Cerebellar nuclear complex (tissue), 1 donor: ENCODE measurements around the gene RCOR1.

ENCODE experiments used
- DNase-seq, 2 experiments: peaks; one replicate each; lab custom pipeline; 2025; lab: John Stamatoyannopoulos, UW

Gene RCOR1

DNA sequence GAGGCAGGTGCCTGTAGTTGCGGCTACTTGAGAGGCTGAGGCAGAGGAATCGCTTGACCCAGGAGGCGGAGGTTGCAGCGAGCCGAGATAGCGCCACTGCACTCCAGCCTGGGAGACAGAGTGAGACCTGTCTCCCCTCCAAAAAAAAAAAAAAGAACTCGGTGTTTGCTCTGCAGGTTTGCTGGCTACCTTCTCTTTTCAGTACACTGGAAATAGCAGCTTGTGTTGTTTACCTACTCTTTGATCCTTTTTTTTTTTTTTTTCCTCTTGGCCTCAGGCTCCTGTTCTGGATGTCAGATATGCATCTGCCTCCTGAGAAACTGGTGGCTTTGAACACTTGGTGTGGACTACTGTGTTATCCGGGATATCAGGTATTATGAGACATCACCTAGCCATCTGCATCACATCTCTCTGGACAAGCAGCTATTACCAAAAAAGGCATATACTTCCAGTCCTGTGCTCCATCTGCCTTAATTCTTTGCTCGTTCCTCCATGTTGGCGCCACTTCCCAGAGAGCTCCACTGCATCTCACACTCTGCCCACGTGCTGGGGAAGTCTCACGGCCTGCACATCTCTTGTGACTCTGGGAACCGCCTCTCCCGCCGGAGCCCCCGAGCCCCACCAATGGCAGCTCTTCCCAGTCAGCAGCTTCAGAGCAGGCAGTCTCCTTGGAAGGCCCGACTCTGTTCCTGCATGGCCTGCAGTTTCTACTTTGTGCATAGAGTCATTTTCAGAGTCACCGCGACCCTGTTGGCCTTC lies 133.9 kb downstream of the RCOR1 start:
- no peak for DNase-seq

DNA sequence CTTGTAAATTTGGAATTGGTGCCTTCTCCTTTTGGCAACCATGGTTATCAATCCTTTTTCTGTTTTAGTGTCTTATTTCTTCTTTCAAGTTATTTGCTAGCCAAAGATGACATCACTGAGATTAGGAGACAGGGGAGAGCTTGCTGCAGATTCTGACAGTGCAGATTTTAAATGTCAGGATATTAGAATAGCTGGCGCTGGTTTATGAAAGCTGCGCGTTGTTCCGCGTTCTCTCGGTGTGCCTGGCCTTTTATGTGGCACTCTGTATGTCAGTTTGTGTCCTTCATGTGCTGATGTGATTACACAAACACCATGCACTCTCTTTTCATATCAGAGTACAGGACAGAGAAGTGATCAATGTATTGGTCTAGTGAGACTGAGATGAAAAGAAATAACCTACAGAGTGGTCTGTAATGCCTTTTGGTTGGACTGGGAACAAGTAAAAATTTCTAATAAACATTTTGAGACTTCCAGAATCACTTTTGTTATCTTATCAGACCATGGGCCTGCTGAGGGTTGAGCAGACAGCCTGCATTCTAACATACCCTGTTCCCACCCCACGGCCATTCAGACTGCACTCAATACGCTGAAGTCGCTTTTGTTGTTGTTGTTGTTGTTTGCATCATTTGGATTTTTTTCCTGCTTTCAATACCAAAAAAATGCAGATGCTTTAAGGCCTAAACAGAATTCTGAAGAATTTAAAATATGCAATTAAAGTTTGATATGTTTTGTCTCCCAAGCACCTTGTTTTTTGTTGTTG lies 135.1 kb downstream of the RCOR1 start:
- DNase-seq, result no peak

DNA sequence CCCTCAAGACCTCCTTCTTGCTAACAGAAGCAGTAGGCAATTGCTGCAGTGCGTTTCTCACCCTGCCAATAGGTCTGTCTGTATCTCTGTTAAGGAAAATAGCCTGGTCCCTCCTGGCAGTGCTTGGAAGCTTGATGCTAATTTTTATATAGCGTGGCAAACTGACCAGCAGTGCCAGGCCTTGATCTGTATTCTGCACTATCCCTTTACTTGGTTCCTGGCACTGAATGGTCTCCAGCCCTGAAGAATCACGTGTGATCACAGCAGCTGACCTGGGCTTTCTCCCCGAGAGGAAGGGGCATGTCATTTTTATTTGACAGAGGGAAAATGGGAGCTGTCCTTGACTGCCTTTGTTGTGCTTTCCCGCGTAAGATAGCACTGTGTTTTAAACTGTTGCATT lies 136.1 kb downstream of the RCOR1 start:
- no peak for DNase-seq

DNA sequence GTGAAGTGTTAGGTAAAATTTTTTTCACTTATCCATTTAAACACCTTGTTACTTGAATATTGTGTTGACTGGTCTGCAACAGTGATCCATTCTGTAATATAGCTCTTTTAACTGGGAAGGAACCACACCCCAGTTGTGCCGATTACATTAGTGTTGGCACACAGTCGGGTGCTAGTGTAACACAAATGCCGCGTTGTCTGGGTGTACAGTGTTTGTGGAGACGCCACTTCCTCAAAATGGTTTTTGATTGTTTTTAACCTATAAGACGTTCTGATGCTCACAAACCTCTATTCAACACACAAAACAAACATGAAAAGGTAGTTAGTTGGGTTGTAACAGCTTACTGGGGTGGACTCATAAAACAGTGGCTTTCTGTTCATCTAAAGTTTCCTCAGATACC lies 136.8 kb downstream of the RCOR1 start:
- DNase-seq, result no peak

DNA sequence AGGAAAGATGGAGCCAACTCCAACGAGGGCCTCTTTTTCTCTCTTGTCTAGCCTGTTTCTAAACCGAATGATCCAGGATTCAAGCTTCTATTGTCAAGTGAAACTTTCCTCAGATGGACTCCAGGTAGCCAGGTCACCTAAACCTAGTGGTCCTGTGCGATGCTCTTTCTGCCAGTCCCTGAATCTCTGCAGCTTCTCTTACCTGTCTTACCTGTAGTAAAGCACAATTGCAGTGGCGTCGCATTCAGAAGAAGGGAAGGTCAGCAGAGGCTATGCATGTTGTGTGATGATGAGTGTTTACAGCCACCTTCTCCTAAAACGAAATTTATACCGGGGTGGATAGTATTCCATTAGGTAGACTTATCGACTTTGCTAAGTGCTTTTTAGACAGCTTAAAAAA lies 137.4 kb downstream of the RCOR1 start:
- no peak for DNase-seq

DNA sequence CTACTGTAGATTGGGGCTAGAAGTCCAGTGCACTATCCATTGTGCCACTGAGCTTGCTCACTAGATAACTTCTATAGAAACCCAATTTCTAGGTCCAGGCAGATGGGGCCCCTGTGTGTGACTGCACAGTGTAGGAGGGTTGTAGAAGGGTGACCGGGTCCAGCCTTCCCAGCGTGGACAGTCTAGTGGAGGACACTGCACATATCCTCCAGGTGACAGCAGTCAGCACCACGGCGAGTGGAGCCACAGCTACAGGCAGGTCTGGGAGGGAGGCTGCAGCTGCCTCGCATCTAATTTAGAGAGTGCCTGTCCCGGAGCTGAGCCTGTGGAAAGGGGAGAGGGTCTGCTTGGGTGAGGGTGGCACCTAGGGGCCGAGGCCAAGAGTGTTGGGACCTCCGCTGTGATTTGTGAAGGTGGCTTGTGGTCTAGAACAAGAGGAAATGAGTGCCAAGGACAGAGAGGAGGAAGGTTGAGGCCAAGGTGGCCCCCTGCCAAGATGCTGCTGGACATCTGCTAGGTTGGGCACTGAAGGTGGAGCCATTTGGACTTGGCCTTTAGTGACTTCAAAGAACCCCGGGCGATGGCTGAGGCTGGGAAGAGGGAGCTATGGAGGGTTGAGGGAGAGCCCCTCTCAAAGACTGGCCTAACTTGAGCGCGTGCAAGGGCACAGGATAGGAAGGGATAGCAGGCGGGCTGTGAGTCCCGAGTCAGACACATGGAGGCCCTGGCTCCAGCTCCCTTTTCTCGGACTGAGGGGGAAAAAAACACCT lies 138.8 kb downstream of the RCOR1 start:
- peak; percentile 7 to 48 for DNase-seq

DNA sequence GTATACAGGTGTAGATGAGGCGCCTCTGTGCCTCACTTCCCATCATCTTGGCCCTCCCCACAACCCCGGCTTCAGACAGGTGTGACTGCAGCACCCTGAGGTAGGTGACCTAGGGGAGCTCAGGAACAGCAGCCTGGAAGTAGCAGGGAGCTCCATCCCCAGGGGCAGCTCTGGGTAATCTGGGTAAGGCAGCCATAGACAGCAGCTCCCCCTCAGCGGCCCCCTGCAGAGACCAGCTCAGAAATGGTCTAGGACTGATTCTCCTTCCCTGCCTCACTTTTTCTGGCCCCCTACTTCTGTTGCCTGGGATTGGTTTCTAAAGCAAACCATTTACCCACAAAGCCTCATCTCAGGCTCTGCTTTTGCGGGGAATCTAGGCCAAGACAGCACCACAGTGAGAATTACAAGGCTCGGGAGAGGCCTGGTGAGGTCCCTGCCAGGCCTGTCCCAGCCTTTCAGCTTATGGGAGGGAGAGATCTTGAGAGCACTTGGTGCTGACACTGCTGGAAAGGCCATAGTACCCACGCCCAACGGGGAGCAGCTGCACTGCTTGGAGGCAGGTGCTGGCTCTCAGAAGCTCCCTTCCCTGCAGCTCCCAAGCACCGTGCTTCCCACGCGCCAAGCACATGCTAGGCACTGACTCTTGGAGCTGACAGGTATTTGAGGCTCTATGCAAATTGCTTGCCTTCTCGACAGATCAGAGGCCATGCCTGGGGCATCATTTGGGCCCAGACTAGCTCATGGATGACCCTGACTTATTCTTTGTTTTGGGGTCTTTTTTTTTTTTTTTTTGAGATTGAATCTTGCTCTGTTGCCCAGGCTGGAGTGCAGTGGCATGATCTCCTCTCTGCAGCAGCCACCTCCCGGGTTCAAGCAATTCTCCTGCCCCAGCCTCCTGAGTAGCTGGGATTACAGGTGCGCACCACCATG lies 139.7 kb downstream of the RCOR1 start:
- no peak for DNase-seq

DNA sequence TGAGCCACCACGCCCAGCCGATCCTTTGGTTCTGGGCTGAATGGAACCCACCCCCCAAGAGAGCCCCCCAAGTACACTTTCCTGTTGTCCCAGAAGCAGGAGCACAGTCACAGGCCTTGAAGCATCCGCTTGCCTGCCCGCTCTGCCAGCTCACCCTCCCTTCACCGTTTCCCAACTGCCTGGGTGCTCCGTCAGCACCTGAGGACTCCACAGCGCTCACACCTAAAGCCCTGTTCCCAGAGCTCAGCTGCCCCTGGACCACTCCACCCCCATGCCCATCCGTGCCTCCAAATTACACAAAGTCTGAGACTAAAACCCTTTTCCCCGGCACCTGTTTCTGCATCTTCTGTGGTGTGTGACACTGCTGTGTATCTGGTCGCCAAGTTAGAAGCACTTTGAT lies 140.5 kb downstream of the RCOR1 start:
- DNase-seq, result no peak

DNA sequence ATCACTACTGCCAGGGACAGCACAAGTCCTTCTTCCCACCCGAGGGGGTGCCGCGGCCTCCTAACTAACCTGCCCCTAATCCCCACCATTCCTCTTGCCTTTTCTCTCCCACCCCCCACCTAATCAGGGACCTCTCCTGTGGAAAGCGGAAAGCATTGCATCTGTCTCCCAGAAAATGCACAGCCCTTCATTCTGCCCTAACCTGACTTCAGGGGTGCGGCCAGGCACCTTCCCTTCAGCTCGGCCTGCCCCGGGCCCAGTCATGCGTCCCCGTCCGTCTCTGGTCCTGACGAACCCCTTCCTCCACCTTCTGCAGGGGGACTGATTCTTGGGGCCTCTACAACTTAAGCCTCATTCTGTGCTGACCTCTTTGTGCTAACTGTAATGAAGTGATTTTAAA lies 140.9 kb downstream of the RCOR1 start:
- no peak for DNase-seq

DNA sequence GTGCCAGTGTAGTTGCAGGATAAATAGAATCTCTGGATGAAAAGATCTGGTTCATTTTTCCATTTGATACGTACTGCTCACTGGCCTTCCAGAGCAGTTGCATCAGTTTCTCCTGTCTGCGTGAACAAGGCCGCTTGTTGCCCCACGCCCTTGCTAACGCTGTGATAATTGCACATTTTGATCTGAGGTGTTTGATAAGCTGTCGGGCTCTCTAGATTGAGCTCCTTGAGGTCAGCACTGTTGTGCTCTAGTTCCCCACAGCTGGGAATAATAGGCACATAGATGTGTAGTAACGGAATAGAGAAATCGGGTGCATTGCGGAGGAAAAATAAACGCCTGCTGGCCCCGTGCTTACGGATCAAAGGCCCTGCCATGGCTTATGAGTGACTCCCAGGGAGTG lies 142.0 kb downstream of the RCOR1 start:
- no peak for DNase-seq

DNA sequence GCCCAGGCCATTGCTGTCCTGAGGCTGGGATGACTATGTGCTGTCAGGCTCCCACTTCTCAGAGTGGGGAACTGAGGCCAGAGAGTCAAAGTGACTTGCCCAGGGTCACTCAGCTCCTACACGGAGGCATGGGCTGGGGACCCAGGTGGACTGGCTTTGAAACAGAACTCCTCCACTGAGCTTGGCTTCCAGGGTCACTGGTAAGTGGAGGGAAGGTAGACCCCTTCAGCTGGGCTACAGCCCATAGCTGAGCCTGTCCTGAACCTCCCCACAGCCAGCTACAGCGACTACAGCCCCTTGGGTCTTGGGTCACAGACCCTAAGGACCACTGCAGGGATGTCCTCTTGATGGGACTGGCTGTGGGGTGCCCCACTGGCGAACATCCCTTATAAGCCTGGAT lies 144.5 kb downstream of the RCOR1 start:
- DNase-seq, result no peak

DNA sequence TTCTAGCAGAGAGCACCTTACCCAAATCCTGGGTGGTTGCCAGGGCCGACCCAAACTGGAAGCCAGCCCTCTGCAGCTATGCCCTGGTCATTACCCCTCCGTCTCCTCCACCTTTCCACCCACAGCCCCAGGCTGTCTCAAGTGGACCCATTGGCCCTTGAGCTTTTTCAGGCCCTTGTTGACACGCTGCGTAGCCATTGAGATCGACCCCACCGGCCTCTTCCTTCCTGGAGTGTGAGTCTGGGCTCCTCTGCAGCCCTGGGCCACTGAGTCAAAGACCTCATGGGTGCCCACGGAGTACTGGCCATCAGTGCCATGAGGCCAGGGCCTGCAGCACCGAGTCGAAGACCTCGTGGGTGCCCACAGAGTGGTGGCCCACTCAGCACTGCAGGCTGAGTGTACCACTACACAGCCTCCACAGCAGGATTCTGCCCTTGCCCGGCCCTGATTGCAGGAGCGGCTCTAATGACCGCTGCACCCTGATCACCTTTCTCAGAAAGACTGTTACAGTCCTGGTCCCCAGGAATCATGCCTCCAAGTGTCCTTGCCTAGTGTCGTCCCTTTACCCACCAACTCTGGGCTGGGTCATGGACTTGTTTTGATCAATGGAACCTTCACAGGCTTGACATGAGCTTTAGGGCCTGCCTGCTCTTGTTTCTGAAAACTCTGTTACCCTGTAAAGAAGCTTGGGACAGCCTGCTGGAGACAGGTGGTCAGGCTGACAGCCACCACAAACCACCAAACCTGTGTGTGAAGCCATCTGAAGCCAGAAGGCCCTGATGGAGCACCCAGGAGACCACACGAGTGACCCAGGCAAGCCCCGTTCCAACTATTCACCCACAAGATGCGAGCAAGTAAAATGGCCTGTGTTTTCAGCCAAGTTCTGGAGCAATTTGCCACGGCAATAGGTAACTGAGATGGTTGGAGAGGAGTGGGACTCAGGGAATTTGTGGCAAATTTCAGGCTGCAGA lies 145.2 kb downstream of the RCOR1 start:
- no peak for DNase-seq

DNA sequence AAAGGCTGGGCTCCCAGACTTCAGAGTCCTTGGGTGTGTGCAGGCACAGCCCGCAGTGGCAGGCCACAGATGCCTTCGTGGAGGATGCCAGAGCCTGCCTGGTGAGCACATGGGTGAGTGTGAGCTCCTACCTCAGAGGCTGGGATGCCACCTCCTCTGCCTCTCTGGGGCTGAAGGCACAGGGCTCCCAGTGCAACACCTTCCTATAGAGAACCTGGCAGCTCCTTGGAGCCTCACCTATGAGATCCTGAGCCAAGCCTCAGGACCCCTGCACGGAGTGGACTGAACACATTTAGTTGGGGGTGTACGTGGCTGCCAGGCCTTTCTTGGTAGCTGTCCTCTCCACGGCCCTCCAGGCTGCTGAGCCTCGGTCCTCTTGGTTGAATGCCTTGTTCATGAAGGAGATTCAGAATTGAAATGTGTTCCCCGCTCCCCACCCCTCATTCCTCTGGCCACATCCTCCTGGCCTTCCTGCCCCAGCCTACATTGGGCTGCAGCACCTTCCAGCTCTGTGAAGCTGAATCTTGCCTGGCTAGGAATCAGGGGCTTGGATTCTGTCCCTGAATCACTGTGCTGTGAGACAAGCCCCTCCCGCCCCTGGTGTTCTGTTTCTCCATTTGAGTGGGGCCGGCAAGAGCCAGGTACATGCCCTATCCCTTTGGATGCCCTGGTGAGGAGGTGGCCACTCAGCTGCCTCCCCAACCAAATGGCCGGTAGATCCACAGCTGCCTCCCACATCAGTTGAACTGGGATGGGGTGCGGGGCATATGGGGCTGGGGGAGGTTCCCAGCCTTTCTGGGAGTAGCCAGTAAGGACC lies 146.1 kb downstream of the RCOR1 start:
- no peak for DNase-seq

DNA sequence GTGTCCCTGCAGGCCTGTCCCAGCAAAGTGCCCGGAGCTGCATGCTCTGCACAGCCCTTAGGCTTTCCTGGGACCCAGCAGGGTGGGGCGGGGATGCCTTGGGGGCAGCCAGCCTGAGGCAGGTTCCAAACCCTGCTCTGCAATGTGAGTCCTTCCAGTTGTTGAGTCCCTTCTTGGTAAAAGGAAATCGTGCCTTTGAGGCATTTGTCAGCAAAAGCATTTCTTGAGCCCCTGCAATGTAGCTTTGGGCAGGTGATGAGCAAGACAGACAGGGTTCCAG lies 146.7 kb downstream of the RCOR1 start:
- DNase-seq, result no peak

DNA sequence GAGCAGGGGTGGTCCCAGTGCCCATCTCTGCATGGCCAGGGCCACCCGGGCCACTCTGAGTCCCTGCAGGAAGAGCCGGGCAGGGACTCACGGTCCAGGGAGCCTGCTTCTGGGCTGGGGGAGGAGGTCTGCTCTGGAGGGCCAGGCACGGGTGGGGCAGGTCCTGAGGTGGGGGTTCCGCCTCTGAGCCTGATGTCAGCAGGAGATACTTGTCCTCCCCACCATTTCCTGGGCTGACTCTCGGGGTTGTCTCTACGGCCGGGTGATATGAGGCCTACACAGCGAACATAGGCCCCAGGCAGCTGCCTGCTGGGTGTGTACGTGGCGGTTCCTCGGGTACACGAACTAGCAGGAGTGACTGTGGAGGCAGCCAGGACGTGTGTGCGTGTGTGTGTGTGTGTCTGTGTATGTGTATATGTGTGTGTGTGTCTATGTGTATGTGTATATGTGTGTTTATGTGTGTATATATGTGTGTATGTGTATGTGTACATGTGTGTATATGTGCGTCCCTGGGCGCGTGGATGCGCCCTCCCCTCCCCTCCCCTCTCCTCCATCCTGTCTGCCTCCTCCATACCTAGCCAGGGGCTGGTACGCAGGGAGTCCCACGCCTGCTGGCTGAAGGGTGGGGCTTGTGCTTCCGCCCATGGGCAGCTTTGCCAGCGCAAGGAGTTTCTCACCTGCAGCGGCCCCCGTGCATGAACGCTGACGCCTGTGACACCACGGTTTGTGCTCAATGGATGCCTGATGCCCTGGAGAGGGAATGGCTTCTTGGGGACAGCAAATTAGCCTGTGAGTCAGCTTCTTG lies 154.4 kb downstream of the RCOR1 start:
- DNase-seq, result no peak

DNA sequence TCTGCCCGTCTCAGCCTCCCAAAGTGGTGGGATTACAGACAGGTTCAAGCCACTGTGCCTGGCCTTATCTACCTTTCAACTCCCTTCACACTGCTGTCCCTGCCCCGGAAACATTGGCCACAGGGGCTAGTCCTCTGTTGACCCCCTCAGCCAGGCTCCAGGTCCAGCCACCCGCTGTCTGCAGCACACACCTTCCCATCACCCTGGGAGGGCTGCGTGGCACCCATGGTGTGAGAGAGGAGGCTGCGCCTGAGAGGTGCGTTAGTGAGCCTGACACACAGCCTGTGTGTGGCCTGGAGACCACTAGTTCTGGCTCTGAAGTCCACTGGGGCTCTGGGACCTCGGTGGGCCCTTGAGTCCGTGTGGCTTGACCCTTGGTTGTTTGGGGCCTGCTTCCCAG lies 156.4 kb downstream of the RCOR1 start:
- DNase-seq, result no peak

DNA sequence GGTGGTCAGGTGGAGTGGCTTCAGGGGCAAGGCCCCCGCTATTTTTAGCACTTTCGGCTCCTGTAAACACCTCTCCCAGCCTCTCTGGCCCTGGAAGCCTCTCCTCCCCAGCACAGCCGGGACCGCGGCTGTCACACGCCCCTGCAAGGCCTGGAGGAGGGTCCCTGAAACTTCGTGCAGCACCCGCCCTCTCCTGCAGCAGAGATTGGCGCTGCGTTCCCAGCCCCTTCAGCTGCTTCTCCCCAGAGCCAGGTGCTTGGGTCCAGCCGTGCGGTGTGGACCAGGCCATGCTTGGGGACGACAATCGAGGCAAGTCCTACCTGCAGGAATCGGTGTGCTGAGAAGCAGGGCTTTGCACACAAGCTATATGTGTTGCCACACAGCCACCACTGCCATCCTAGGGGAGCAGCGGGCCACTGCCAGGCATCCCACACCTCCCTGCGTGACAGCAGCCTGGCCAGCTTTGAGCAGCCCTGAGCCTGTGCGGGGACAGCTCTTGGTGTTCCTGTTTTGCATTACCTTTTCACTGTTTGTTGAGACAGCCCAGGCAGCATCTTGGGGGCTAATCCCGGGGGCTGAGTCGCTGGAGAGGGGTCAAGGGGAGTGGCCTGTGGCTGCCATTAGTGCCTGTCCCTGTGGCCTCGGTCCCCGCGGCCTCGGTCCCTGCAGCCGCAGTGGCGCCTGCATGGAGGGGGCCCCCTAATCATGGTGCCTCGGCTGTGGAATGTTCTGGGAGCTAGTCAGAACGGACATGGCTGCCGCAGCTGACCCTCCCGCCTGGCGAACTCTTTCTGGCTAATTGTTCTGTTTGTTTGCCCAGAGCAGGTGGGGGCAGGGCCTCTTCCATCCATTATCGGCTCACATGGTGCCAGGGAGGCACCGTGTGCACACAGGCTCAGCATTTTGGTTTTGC lies 157.2 kb downstream of the RCOR1 start:
- no peak for DNase-seq

DNA sequence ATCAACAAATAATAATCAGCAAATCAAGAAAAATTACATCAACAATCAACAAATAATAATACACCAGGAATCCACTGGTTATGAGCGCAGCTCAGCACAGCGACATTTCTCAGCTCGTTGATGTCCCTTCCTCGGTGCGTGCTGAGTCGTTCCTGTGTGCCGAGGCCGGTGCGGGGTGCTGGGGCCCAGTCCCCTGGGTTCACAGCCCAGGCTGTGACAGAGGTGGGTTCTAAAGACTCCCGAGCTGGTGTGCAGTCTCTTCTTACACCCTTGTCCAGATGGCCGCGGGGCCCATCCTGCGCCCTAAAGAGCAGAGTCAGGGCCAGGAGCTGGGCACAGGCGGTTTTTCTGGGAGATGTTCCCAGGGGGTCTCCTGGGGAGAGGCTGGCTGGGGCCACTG lies 157.9 kb downstream of the RCOR1 start:
- DNase-seq, result no peak
